NCI-H748 (cell line): ENCODE data around the gene POSTN.

ENCODE experiments used
- DNase-seq: peaks from one replicate; lab custom pipeline; 2025; ENCODE audit not compliant: unreplicated experiment; lab: John Stamatoyannopoulos, UW

The POSTN gene, protein sequence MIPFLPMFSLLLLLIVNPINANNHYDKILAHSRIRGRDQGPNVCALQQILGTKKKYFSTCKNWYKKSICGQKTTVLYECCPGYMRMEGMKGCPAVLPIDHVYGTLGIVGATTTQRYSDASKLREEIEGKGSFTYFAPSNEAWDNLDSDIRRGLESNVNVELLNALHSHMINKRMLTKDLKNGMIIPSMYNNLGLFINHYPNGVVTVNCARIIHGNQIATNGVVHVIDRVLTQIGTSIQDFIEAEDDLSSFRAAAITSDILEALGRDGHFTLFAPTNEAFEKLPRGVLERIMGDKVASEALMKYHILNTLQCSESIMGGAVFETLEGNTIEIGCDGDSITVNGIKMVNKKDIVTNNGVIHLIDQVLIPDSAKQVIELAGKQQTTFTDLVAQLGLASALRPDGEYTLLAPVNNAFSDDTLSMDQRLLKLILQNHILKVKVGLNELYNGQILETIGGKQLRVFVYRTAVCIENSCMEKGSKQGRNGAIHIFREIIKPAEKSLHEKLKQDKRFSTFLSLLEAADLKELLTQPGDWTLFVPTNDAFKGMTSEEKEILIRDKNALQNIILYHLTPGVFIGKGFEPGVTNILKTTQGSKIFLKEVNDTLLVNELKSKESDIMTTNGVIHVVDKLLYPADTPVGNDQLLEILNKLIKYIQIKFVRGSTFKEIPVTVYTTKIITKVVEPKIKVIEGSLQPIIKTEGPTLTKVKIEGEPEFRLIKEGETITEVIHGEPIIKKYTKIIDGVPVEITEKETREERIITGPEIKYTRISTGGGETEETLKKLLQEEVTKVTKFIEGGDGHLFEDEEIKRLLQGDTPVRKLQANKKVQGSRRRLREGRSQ

DNA sequence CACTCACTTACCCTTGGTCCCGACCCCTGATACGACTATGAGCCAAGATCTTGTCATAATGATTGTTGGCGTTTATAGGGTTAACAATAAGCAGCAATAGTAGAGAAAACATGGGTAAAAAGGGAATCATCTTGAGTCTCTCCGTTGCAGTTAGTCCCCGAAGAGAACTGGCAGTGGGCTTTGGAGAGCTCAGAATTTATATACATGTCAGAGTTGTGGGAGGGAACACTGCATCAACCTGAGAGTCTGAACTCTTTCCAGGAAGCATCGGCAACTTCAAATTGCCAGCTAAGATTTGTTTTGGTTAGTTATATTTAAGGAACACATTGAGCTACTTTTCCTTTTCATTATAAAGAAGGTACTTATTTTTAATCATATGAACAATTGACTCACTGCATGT, at the start of gene POSTN:
Gene POSTN, minus strand, starts transcription at position 172 of the 400 bp plus-strand sequence. Its CDS starts 42 bp downstream, at position 130.
- DNase-seq = no peak

DNA sequence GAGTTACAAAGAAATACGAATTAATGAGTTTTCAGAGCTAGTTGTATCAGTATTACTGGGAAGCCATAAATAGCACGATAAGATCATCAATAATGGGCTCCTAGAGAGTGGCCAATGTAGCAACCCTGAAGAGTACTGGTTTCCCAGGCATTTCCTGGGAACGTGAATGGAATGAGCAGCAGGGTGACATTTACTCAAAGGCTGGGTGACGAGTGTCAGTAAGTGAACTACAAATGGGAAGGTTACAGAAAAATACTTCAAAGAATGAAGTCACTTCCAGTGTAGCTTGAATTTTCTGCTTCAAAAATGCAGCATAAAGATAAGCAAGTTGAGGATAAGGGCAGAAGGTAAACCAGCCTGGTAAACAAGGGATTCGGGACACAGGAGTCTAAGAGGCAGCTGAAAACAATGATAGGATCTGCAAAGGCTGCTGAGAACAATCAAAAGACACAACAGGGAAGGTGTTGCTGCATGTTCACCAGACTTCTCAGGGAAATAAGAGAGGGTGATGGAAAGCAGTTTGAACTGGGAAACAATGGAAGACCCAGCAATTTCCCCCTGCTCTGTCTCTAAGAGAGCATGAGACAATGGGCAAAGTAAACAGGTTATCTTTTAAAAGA, 48.6 kb upstream of the POSTN start:
- no peak for DNase-seq

DNA sequence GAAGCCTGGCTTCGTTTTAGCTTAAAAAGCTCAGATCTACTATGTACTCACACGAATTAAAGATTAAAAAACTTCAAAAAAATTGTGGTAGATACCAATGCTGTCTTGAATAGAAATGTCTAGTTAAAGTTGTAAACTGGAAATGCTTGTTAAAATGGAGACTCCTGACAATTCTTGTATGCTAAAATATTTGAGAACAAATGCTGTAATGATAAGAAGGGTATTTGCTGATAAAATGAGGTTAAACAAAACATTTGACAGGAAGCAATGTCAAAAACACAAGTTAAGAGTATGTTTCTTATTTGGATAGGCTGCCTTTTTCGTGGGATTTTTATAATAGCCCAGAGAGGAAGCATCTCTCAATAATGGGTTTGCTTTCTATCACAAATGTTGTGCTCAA, 48.0 kb upstream of the POSTN start:
- DNase-seq = no peak

DNA sequence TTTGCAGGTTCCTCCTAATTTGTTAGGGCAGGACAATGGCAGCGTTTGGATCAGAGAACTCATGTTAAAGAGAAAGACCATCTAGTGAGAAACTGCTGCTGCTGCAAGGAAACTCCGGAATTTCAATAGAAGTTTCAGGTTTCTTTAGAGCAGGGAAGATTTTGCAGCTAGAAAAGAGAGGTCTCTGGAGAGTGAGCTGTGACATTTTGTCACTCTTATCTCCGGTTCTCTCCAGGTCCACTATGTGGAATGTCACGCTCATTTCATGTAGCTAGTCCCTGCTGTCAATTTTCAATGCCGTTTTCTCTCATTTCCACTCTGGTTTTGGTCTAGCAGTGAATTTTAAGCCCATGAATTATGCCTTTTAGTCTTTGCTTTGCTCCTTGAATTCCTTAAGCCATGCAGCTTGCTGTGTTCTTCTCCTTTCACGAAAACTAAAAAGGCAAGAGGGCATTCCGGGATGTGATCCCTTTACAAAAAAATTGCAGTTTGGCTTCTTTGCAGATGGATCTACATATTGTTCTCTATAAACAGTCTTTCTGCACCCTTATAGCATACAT, 46.7 kb upstream of the POSTN start:
- DNase-seq = no peak

DNA sequence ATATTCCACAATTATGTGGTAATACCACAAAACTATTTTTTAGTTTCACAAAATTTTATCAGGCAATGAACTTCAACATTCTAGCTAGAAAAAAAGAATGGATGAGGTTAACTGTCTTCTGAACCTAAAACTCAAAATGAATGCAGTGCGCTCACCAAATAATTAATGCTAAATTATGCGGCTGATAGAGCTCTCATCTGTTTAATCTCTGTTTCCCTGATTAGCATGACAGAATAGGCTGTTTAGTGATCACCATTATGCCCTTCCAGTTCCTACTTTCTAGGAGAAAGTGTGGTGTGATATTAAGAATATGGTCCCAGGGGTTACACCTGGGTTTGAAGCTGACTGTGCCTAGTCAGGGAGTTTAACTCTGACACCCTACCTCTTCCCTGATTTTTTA, 42.8 kb upstream of the POSTN start:
- no peak for DNase-seq

DNA sequence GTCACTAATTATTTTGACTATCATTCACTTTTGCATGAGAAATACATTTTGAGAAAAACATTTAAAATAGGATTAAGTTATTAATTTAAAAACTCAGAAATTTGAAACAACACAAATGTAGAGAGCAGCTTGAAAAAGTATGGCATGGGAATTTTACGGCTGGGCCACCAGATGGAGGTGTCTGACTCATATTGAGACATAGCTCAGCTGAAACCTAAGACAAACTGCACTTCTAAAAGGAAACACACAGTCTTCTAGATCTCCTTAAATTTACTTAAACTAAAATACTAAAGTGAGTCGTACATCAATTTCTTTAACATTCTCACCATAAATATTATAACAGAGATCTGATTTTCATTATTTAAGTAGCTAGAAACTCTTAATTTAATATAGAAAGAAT, 41.9 kb upstream of the POSTN start:
- DNase-seq = peak; percentile 45

DNA sequence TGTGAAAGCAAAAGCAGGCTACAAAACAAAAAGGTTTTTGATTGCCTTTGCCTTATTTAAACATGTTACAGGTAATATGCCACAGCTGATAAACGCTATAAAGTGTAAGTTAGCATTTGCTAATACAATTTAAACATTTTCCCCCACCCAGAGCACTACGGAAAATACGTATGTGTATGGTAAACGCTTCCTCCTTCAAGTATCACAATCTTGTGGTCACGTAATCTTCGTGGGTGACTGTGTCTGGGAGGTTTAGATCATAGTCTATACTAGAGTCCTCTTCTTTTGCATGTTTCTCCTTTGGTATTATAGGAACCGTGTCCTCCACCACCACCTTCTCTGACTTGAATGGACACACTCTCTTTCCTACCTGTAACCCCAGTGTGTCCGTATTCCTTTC, 38.1 kb upstream of the POSTN start:
- no peak for DNase-seq

DNA sequence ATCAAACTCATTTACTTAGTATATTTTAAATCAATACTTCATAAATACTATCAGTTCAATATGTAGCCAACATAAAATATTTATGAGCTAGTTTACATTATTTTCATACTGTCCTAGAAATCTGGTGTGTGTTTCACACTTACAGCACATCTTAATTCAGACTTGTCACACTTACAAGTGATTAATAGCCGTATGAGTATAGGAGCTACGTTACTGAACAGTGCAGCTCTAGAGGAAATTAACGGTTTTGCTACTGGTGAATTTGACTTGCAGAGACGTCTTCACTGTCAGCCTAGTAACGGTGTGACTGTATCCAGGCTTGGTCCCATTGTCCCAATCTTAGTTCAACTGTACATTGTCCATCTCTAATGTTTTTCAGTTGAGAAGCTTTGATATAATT, 33.7 kb upstream of the POSTN start:
- no peak for DNase-seq

DNA sequence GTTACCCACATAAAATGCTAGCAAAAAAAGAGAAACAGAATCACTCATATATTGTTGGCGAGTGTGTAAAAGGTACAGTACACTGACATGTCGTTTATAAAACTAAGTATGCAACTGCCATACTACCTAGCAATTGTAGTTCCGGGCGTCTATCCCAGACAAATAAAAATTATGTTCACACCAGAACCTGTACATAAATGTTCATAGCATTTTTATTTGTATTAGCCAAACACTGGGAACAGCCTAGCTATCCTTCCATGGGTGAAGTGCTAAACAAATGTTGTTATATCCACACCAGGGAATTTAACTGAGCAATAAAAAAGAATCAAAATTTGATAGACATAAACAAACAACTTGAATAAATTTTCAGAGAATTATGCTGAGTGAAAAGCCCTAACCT, 28.9 kb upstream of the POSTN start:
- peak; percentile 79 for DNase-seq

DNA sequence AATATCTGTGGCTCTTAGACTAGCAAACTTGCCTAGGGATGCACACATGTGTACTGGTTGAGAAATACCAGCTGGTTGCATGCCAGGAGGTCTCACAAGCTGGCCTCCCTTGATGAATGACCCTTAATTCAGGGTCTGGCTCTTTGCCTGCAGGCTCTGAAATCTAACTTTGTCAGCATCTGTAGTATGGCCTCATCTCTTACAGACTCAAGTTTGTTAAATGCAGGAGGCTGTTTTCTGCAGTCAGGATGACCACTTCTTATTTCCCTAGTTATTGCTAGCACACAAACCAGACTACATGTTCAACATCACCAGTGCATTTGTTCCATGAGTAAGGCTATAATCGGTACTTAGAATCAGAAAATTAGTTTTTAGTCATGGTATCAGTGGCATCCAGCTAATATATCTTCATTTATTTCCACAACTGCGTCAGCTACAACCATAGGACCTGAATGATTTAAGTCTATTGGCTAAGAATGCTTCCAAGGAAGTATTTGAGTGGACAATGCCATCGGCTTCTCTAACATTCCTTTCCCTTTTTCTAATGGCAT, 23.3 kb upstream of the POSTN start:
- DNase-seq = no peak

DNA sequence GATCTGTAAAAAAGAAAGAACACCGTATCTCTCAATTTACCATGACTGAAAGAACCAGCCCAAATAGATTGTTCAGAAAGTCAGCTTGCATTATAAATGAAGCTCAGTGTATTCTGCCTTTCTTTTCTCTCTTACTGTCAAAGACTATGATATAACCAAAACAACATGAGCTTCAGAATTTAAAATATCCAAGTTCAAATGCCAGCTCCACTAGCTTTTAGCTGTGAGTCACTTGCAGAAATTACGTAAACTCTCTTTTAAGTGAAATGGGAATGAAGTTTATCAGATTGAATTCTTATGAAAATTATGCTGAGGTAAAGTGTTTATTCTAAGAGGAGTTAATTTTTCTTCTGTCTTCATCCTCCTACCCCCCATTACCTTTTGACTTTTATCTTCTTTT, 20.0 kb upstream of the POSTN start:
- no peak for DNase-seq

DNA sequence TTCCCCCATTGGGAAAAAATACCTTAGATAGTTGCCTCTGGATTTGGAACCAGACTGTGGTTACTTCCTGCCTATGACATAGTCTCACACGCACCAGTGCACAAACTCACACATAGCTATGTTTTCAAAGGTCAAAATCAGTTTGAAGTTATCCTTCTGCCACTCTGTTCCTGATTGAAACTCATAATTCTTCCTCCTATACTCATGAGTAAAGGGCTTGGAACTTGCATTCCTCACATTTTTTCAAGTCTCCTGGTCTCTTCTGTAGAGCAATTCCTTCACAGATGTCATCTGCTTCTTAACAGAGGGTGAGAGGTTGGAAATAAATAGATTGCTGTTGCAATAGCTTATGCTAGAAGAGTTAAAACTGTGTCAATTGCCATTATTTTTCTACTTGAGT, 18.6 kb upstream of the POSTN start:
- no peak for DNase-seq

DNA sequence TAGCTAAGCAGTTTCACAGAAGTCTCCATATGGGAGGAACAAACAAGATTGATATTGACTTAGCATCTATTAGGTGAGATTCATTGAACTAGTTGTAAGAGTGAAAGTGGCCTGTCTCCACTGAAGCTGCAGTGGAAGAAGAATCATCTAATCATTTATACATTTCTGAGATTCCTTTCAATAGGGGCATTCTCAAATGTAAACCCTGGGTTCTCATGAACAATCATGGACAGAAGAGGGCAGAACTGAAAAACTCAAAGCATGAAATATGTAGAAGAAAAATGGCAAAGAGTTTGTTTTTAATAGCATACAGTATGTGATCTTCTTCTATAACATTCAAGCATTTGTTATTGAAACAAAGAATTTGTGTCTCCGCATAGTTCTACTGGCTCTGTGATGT, 17.6 kb upstream of the POSTN start:
- DNase-seq = no peak

DNA sequence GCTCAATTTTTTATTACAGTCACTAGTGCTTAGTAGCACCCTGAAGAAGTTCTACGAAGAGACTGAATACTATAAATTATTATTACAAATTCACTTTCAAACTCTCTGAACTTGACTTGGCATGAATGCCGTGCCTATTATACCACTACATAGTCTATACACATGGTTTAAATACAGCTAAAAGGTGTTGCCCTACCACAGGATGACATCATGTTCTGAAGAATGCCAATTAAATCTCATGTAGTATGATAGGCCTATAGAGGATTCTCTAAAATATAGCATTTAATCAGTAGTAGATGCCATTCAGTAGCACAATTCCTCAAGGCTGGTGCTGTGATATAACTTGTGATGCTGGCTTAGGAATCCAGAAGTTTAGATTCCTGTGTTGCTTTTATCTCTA, 16.7 kb upstream of the POSTN start:
- no peak for DNase-seq

DNA sequence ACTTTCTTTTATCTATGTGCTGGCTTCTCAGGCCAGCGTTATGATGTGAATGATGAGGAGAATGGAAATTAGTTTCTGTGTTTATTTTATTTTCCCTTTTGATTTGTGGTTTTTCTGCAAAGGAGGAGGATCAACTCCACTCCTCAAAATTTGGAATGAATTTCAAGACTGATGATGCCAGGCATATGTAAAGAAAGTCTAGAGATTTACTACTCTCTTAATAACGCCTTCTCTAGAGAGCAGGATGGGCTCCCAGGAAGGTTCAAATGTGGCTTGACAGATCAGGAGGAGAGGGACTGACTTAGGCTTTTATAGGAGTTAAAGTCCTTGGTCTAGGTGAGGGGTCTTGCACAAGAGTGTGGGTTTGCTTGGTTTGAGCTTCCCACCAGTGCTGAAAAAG, 15.1 kb upstream of the POSTN start:
- no peak for DNase-seq

DNA sequence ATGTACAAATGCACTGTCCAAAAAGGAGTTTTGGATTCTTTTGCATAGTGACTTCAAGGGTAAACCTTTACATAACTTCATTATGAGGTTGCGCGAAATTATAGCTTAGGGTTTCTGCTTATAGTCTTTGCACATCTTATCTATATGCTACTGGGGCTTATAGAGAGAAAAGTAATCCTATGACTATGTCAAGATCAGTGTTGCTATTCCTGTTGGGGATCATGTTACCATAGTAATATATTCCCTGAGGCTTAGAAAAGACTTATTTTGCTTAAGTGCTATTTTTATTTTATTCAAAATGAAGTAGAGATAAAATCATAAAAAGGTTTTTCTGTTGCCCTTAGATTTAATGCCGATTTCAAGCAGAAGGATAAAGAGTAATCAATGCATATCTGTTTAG, 14.7 kb upstream of the POSTN start:
- DNase-seq = no peak

DNA sequence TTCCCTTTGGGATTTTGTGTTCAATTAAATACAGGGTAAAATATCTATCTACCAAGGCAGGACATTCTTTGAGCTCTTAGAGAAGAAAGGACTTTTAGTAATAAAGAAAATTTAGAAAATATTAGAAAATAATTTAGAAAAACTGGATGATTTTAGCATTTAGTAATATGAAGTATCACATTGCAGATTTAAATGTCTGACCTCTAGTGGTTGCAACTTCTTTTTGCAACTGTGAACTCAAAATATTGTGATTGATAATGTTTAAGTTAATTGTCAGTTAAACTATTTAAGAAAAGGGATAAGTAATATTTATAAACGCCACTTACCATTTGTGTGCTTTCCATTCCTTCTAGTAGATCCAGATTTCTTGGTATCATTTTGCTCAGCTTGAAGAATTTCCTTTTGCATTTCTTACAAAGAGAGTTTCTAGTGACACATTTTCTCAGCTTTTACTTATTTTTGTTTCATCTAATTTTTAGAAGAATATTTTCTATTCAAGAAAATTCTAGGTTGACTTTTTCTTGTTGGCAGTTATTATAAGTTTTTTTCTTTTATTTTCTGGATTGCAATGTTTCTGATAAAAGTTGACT, 10.3 kb upstream of the POSTN start:
- no peak for DNase-seq

DNA sequence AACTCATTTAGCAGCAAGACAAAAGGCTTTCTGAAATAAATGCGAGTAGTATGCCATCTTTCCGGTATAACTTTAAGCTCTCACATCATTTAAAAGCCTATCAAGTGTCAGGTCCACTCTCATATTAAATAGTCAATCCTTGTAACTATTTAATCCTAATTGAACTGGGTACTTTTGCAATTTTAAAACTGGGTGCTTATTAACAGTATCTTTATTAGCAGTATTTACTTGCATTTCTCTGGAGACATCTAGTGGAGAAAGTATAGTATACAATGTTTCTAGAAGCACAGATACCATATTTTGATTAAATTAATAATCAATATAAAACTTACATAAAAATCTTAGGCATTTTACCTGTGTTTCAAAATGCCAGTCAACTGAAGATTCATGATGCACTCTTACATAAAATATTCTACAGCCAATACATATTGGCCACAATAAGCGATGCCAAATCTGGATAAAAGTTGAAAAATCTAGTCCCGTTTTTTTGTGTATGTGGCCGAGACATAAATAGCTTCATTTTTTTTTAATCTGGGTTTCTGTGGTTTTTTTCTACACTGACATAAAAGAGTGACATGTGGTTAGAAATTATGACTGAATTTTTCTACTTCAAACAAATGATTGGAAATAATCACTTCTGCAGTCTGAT, 4.3 kb upstream of the POSTN start:
- DNase-seq = peak; percentile 46

DNA sequence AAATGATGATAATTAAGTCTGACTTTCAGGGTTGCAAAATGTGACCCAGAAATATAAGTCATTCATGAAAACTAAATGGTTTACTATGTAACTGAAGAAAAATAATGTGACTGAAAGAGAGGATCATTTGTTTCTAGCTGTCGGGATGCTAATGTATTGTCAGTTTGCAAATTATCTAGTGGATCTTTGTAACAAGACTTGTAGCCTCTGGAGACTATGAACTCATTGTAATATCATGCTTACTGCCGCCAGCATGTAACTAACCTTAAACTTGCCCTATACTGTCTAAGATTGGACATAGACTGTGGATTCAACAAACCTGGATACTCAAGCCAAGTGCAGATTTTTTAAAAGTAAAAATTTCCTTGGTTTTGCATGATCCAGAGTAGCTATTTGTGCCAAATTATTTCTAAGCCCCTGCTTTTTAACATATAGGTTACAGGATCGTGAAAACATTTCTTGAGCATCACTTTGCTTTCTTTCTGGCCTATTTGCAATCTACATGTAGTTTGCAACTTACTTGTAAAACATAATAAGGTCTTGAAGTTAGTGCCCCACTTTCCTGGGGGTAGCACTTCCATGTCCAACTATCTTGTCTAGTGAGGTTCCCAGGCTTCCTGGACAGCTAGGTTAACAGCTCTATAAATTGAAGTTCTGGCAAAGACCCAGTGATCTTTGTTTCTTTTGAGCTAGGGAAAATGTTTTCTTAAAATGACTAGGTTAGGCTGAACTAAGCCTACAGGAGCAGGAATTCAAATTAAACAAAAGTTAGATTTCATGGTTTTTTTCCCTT, 3.3 kb upstream of the POSTN start:
- DNase-seq = no peak

DNA sequence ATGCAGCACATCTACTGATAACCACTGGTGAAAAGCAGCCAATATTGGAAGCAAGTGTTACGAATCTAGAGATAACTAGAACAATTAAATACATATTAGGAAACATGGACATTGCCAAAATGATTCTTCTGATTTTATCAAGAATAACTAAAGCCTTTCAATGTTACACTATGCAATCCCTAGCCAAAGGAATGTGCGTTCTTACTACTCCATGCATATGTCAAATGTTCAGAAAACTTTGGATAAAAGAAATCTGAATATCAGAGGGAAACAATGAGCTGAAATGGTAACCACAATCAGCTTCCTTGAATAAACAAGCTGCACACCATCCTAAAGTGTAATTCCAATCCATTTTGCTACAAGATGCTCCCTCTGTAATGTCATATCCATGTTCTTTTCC, 951 bp upstream of the POSTN start:
- DNase-seq = no peak
